Trophoblast cell (in vitro differentiated cells and primary cell): Measurements from ENCODE around the gene IHH.

ENCODE experiments used
- DNase-seq, 2 donors: peaks; one replicate each; pipeline ENCODE4 v3.0.0-alpha.2; 2016
- H2AFZ ChIP-seq: 2 replicates; pipeline ENCODE4 v1.6.1; 2013; ENCODE audit warnings: low read length, moderate library complexity, mild to moderate bottlenecking; ENCODE audit not compliant: insufficient read depth, poor library complexity
- H2AK5ac ChIP-seq: 2 replicates; pipeline ENCODE4 v1.6.1; 2013; ENCODE audit warnings: mild to moderate bottlenecking, low read length
- H2BK120ac ChIP-seq: 2 replicates; pipeline ENCODE4 v1.6.1; 2013; ENCODE audit warnings: low read length, mild to moderate bottlenecking, moderate library complexity; ENCODE audit not compliant: insufficient read depth, poor library complexity
- H2BK12ac ChIP-seq: 2 replicates; pipeline ENCODE4 v1.6.1; 2013; ENCODE audit warnings: mild to moderate bottlenecking, low read length, moderate library complexity
- H2BK5ac ChIP-seq: 2 replicates; pipeline ENCODE4 v1.6.1; 2013; ENCODE audit warnings: low read length, low read depth, moderate library complexity, mild to moderate bottlenecking; ENCODE audit not compliant: poor library complexity
- H3K14ac ChIP-seq: 2 replicates; pipeline ENCODE4 v1.6.1; 2013; ENCODE audit warnings: mild to moderate bottlenecking, low read length
- H3K18ac ChIP-seq: 2 replicates; pipeline ENCODE4 v1.6.1; 2013; ENCODE audit warnings: mild to moderate bottlenecking, low read length
- H3K23ac ChIP-seq: 2 replicates; pipeline ENCODE4 v1.6.1; 2013; ENCODE audit warnings: low read length
- H3K27ac ChIP-seq: 2 replicates; pipeline ENCODE4 v1.5.1; 2013; ENCODE audit warnings: low read depth, mild to moderate bottlenecking, inconsistent platforms, low read length, moderate library complexity
- H3K27me3 ChIP-seq: 2 replicates; pipeline ENCODE4 v1.6.1; 2013; ENCODE audit warnings: inconsistent platforms, mild to moderate bottlenecking, low read length, moderate library complexity; ENCODE audit not compliant: insufficient read depth
- H3K36me3 ChIP-seq, 2 experiments: 1 replicate in 1 of 2; 2 replicates in 1 of 2; pipeline ENCODE4 v1.6.1; 2013; ENCODE audit warnings: low read length in 2 of 2, mild to moderate bottlenecking in 2 of 2, moderate library complexity in 1 of 2; ENCODE audit not compliant: insufficient read depth in 2 of 2, control insufficient read depth in 1 of 2
- H3K4ac ChIP-seq: 2 replicates; pipeline ENCODE4 v1.6.1; 2013; ENCODE audit warnings: low read depth, mild to moderate bottlenecking, low read length, moderate library complexity
- H3K4me1 ChIP-seq, 2 experiments: 1 replicate in 1 of 2; 2 replicates in 1 of 2; pipeline ENCODE4 v1.6.1; 2013; ENCODE audit warnings: low read length in 2 of 2, mild to moderate bottlenecking in 2 of 2, moderate library complexity in 1 of 2; ENCODE audit not compliant: insufficient read depth in 2 of 2, control insufficient read depth in 1 of 2
- H3K4me2 ChIP-seq: 2 replicates; pipeline ENCODE4 v1.6.1; 2013; ENCODE audit warnings: inconsistent platforms, mild to moderate bottlenecking, low read length, moderate library complexity
- H3K4me3 ChIP-seq: 2 replicates; pipeline ENCODE4 v1.5.1; 2013; ENCODE audit warnings: mild to moderate bottlenecking, low read depth, low read length, inconsistent platforms
- H3K79me1 ChIP-seq: one replicate; pipeline ENCODE4 v1.6.1; 2013; ENCODE audit warnings: low read length
- H3K79me2 ChIP-seq: 2 replicates; pipeline ENCODE4 v1.6.1; 2013; ENCODE audit warnings: low read length, mild to moderate bottlenecking; ENCODE audit not compliant: control insufficient read depth, insufficient read depth, poor library complexity
- H3K9ac ChIP-seq: 2 replicates; pipeline ENCODE4 v1.6.1; 2013; ENCODE audit warnings: mild to moderate bottlenecking, low read length
- H3K9me3 ChIP-seq: 2 replicates; pipeline ENCODE4 v1.6.1; 2013; ENCODE audit warnings: low read depth, mild to moderate bottlenecking, control low read depth, inconsistent platforms, low read length; ENCODE audit not compliant: insufficient read depth
- H4K12ac ChIP-seq: 2 replicates; pipeline ENCODE4 v1.6.1; 2013; ENCODE audit warnings: low read depth, mild to moderate bottlenecking, low read length, moderate library complexity
- H4K8ac ChIP-seq: 2 replicates; pipeline ENCODE4 v1.6.1; 2013; ENCODE audit warnings: low read depth, mild to moderate bottlenecking, low read length, moderate library complexity
- H4K91ac ChIP-seq: one replicate; pipeline ENCODE4 v1.6.1; 2013; ENCODE audit warnings: low read depth, mild to moderate bottlenecking, low read length, moderate library complexity
- WGBS: extraction: QIAGEN DNeasy Blood & Tissue Kit; methylation state at CpG from one replicate; pipeline ENCODE4 v1.1.7; 2013; ENCODE audit warnings: missing lambda C conversion rate; ENCODE audit not compliant: insufficient read length, insufficient coverage; ENCODE audit errors: extremely low coverage; 5-methylcytosine and 5-hydroxymethylcytosine counted together

IHH gene

GRCh38 chr2:219037783-219038499, 22.8 kb downstream of the IHH start:
- Histone ChIP-seq H4K91ac (no peak overlapping the region), H2AK5ac (no peak overlapping the region), H3K4me1 (peaks cover 0 to 2% of the 10 kb centered on the region in 2 experiments), H3K18ac (no peak overlapping the region), H3K23ac (no peak overlapping the region), H3K9me3 (no peaks in the 10 kb centered on the region), H3K9ac (no peak overlapping the region), H3K27ac (no peak overlapping the region), H3K14ac (no peak overlapping the region), H3K4ac (no peak overlapping the region), H3K79me2 (no peaks in the 10 kb centered on the region), H3K27me3 (peaks cover 9% of the 10 kb centered on the region), H4K12ac (no peak overlapping the region), H2BK12ac (no peak overlapping the region), H3K4me2 (no peak overlapping the region), H3K36me3 (no peaks in the 10 kb centered on the region), H2BK120ac (no peak overlapping the region), H2AFZ (no peak overlapping the region), H3K79me1 (no peaks in the 10 kb centered on the region), H2BK5ac (no peak overlapping the region), H4K8ac (no peak overlapping the region), H3K4me3 (no peak overlapping the region)
- DNase-seq: no peak
- no CpG with 5 or more reads among the region's 8 CpGs for WGBS

DNA sequence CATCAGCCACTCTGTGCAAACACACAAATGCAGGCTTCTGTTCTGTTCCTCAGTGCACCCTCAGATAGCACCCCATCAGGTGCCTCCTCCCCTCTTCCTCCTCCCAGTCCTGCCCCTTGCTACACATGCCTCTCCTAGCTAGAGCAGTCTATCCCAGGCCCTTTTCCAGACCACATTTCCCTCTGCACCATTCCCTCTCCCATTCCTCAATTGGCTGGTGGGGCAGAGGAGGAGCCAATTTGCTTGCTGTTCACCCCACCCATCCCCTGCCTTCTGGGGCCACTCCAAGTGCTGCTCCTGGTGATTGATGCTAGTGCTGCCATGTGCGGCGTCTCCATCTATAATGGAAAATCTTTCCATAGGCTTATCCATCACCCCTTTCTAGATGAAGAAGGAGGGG, 24.8 kb downstream of the IHH start:
- Histone ChIP-seq H3K4me2 (no peak overlapping the region), H3K4me3 (no peak overlapping the region), H3K27me3 (no peaks in the 10 kb centered on the region), H3K4me1 (no peaks in the 10 kb centered on the region), H4K8ac (no peak overlapping the region), H3K4ac (no peak overlapping the region), H4K12ac (no peak overlapping the region), H3K18ac (no peak overlapping the region), H2AK5ac (no peak overlapping the region), H3K9ac (no peak overlapping the region), H2BK5ac (no peak overlapping the region), H3K14ac (no peak overlapping the region), H2BK120ac (no peak overlapping the region), H3K36me3 (no peaks in the 10 kb centered on the region), H3K79me1 (no peaks in the 10 kb centered on the region), H3K79me2 (no peaks in the 10 kb centered on the region), H4K91ac (no peak overlapping the region), H3K27ac (no peak overlapping the region), H2AFZ (no peak overlapping the region), H2BK12ac (no peak overlapping the region), H3K23ac (no peak overlapping the region), H3K9me3 (no peaks in the 10 kb centered on the region)
- no peak for DNase-seq
- no CpG with 5 or more reads among the region's 2 CpGs for WGBS

- Histone ChIP-seq H4K91ac (no peak overlapping the region), H3K9ac (no peak overlapping the region), H3K4me1 (no peaks in the 10 kb centered on the region), H3K79me2 (no peaks in the 10 kb centered on the region), H2BK12ac (no peak overlapping the region), H3K18ac (no peak overlapping the region), H3K14ac (no peak overlapping the region), H3K79me1 (no peaks in the 10 kb centered on the region), H2BK120ac (no peak overlapping the region), H3K36me3 (no peaks in the 10 kb centered on the region), H3K4me3 (no peak overlapping the region), H3K27ac (no peak overlapping the region), H3K23ac (no peak overlapping the region), H3K27me3 (no peaks in the 10 kb centered on the region), H4K12ac (no peak overlapping the region), H3K4me2 (no peak overlapping the region), H4K8ac (no peak overlapping the region), H2AK5ac (no peak overlapping the region), H2BK5ac (no peak overlapping the region), H3K9me3 (no peaks in the 10 kb centered on the region), H2AFZ (no peak overlapping the region), H3K4ac (no peak overlapping the region)
- WGBS: no CpG with 5 or more reads among the region's 6 CpGs
- no peak for DNase-seq
These were observed 25.9 kb downstream of the IHH start for GRCh38 chr2:219034823-219035222.

DNA sequence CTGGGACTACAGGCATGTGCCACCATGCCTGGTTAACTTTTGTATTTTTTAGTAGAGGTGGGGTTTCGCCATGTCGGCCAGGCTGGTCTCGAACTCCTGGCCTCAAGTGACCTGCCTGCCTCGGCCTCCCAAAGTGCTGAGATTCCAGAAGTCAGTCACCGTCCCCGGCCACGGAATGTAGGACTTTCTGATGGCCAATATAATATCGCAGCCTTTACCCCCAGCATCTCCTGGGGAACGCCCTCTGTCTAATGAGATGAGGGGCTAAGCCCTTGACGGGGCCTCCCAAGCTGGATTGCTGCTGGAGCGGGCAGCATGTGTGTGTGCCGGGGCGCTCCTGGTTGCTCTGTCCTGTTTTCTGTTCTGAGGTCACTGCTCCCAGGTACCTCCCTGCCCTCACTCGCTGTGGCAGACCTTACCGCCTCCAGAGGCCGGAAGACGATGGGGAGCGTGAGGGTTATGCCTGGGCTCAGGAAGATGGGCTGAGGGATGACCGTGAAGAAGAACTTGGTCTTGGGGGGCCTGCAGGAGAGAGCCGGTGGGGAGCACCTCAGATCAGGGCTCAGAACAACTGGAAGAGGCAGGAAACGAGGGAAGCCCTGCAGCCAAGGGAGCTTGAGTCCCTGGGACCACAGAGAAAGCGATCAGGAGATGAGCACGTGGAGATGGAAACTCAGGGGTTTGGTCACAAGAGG, 28.5 kb downstream of the IHH start:
- no peak overlapping the region for H3K23ac ChIP-seq
- H3K4ac ChIP-seq: no peak overlapping the region
- H4K91ac ChIP-seq: no peak overlapping the region
- no peaks in the 10 kb centered on the region for H3K79me1 ChIP-seq
- H2BK12ac ChIP-seq: no peak overlapping the region
- no peaks in the 10 kb centered on the region for H3K36me3 ChIP-seq
- H2BK120ac ChIP-seq: no peak overlapping the region
- no peak overlapping the region for H3K9ac ChIP-seq
- WGBS: no CpG with 5 or more reads among the region's 23 CpGs
- no peak overlapping the region for H3K4me3 ChIP-seq
- no peak for DNase-seq
- no peaks in the 10 kb centered on the region for H3K27me3 ChIP-seq
- H3K14ac ChIP-seq: no peak overlapping the region
- no peak overlapping the region for H4K12ac ChIP-seq
- H2AFZ ChIP-seq: no peak overlapping the region
- H3K4me1 ChIP-seq: no peaks in the 10 kb centered on the region
- no peak overlapping the region for H4K8ac ChIP-seq
- H3K79me2 ChIP-seq: no peaks in the 10 kb centered on the region
- no peak overlapping the region for H2AK5ac ChIP-seq
- no peak overlapping the region for H3K27ac ChIP-seq
- H3K18ac ChIP-seq: no peak overlapping the region
- H2BK5ac ChIP-seq: no peak overlapping the region
- no peaks in the 10 kb centered on the region for H3K9me3 ChIP-seq
- no peak overlapping the region for H3K4me2 ChIP-seq
